Measurements from ENCODE around the gene ARID1A.
"Not testable (repeated sequence)": the region's sequence is repeated elsewhere in the genome, so short reads cannot be mapped to it uniquely, and the experiment has no call there.

Gene ARID1A

DNA sequence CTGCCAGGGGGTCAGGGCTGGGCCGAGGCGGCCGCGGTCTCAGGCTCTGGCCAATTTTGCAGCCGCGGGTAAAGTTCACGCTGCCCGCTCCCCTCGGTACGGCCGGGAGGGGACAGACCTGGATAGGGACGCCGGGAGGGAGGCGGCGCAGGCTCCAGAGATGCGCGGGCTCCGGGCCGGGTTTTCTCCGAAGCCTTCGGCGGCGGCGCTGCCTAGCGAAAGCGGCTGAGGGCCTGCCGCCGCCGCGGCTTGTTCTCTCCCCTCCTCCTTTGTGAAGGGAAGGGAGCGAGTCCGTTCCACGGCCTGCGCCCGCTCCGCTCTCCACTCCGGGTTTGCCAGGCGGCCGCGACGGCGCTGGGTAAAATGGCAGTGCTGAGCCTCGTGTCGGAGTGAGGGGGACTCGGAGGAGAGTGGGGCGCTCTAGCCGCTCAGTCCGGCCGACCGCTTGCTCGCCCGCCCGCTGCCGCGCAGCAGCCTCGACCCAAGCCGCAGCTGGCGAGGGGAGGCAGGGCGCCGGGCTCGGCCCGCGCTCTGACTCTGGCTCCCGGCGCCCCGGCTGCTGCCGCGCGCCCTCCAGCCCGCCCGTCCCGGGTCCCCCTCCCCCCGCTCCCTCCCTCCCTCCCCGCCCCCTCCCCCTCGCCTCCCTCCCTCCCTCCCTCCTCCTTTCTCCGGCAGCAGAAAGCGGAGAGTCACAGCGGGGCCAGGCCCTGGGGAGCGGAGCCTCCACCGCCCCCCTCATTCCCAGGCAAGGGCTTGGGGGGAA is at the start of gene ARID1A:
TSS of gene ARID1A (plus strand) at position 660 of the 763 bp plus-strand sequence. CDS start 389 bp downstream, outside the sequence.
- peak; percentile 92 for DNase-seq (ENCODE audit: low spot score)

DNA sequence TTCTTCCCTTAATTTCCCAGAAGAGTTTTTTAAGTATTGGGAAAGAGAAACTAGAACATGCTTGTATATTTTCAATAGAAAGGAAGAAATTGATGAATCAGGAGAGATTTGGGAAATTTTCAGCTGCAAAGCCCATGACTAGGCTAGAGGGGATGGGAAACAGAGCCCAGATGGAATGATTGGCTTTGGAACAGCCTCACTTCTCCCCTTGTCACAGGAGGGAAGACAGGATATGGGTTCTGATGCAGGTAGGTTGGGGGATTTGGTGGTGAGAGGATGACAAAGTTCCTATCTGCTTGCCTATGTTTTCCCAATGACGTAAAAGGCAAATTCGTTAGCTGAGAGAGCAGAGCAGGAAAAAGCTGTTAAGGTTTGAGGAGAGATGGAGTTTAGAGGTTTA is 31.0 kb upstream of the ARID1A start:
- DNase-seq (ENCODE audit: low spot score) = no peak

DNA sequence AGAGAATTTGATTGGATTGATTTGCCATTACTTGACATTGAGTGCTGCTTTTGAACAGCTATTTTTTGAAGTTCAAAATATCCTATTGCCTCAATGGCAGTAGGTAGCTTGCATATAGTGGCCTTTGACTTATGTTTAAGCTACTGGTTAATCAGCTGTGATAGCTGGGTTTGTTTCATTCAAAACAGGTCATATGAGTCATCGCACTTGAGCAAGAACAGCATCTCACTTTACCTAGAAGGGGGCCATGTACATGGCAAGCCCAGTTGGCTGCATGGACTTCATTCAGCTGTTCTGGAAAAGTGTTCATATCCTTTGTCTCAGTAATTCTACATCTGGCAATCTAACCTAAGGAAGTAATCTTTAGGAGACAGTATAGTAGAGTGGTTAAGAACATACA is 29.0 kb upstream of the ARID1A start:
- DNase-seq (ENCODE audit: low spot score) = no peak

GRCh38 chr1:26668106-26668786 is 27.6 kb upstream of the ARID1A start:
- not testable (repeated sequence) for DNase-seq (ENCODE audit: low spot score)

DNA sequence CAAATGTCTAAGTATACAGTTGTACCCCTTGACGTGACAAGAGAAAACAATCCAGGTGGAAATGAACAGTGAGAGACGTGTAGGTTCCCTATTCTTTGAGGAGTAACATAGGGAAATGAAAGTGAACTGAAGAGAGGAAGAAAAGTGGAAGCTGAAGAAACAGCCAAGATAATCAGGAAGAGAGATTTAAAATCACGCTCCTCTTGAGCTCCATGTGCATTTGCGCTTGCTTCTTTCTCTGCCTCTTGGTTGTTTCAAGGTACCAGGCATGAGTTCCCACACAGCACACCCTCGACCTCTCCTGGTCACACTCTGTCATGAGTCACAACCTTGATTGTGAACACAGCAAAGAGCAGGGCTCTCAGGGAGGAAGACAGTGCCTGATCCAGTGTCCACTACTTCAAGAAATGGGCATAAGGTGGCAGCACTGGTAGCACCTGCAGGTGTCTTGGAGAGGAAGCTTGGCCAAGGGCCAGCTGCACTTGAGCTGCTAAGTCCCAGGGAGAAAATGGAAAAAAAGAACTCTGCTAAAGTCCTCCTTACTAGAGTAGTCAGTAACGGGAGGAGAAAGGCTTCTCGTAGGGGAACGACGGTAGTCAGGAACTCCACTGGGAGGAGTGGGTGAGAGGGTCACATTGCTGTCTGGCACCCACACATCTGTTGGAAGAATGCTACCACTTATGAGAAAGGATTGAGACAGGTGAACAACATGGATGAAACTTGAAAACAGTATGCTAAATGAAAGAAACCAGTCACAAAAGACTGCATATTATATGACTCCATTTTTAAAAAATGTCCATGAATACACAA is 18.3 kb upstream of the ARID1A start:
- peak; percentile 92 for DNase-seq (ENCODE audit: low spot score)

DNA sequence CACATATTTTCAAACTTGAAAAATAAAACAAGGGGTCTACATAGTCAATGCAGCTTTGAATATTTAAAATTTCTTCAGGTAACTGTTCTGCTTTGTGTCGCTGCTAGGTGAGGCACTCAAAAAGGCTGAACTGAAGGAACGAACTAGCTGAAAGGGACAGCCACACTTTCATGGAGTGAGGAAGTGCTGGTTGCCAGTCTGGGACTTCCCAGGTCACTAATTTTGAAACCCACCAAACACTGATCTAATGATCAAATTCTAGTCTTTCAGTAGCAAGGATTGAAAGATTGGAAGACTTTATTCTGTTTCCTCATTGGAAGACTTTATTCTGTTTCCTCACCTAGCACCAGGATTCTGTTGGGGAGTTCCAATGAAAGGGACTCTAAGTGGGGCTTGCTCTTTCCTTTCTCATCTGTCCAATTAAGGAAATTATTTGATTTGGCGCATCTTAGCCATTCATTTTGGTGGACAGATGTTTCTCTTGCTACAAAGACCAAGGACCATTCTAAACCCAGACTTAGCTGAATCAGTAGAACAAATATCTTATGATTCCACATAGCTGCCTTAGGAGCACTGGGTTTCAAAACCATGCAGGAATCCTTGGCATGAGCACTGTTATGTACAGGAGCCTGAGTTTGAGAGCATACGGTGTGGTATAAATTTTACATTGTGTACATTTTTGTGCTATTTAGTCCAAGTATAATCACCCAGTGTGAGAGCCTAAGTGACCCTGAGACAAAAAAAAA is 10.9 kb upstream of the ARID1A start:
- DNase-seq (ENCODE audit: low spot score) = no peak

- no peak for DNase-seq (ENCODE audit: low spot score)
Observed at GRCh38 chr1:26686795-26687194, 9.0 kb upstream of the ARID1A start.

DNA sequence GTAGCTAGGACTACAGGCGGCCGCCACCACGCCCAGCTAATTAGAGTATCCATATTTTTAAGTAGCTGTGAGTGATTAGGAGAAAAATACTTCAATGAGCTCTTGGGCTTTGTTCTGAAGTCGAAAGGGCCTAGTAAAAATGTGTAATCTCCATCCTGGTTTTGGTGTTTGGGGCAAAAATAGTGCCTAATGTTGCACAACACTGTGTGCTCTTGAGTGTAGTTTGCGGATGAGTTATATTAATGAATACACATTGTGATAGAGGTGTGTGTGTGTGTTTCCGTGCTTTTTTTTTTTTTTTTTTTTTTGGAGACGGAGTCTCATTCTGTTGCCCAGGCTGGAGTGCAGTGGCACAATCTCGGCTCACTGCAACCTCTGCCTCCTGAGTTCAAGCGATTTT is 6.3 kb upstream of the ARID1A start:
- DNase-seq (ENCODE audit: low spot score) = no peak

DNA sequence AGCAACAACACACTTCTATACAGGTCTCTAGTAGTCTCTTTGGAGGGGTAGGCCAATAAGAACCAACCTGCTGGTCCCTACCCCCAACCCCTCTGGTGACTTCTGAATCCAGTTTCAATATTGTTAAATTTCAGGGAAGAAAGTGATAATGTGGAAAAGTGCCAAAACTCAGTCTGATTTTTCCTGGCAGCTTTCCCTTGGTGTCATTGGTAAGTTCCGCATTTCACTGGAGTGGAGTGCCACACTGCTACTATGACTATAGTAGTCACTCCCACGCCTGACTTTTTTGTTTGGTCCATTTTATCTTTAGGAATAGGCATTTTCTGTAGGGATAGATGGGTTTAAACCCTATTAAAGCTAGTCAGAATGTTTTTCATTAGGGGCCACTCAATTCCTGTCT is 5.7 kb upstream of the ARID1A start:
- no peak for DNase-seq (ENCODE audit: low spot score)

GRCh38 chr1:26690576-26691031 is 5.2 kb upstream of the ARID1A start:
- no peak for DNase-seq (ENCODE audit: low spot score)

DNA sequence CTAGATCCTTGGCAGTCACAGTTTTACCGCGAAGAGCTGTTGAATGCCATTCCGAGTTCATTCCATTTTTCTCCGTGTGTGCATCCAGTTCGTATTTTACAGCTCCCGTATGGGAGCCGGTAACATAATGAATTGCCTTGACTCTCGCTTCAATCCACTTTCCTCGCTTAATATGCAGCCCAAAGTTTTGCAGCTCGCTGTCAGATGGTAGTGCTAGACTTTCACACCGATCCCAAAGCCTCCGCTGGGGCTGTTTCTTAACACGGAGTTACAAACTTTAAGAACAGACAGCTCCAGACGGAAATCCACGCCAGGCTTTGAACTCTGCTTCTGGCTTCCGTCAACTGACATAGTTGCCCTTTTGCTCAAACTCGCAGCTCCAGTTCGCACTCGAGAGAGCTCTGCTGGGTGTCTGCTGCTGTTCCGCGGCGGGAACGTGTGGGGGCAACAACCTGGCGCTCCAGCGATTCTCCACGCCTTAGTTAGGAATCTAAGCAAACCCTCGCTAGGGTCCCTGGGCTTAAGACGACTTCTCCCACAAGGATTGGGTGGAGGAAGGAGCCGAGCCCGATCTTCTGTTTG is 3.5 kb upstream of the ARID1A start:
- peak; percentile 85 for DNase-seq (ENCODE audit: low spot score)

- peak; percentile 96 for DNase-seq (ENCODE audit: low spot score)
Observed at GRCh38 chr1:26692793-26693490, 2.9 kb upstream of the ARID1A start.

DNA sequence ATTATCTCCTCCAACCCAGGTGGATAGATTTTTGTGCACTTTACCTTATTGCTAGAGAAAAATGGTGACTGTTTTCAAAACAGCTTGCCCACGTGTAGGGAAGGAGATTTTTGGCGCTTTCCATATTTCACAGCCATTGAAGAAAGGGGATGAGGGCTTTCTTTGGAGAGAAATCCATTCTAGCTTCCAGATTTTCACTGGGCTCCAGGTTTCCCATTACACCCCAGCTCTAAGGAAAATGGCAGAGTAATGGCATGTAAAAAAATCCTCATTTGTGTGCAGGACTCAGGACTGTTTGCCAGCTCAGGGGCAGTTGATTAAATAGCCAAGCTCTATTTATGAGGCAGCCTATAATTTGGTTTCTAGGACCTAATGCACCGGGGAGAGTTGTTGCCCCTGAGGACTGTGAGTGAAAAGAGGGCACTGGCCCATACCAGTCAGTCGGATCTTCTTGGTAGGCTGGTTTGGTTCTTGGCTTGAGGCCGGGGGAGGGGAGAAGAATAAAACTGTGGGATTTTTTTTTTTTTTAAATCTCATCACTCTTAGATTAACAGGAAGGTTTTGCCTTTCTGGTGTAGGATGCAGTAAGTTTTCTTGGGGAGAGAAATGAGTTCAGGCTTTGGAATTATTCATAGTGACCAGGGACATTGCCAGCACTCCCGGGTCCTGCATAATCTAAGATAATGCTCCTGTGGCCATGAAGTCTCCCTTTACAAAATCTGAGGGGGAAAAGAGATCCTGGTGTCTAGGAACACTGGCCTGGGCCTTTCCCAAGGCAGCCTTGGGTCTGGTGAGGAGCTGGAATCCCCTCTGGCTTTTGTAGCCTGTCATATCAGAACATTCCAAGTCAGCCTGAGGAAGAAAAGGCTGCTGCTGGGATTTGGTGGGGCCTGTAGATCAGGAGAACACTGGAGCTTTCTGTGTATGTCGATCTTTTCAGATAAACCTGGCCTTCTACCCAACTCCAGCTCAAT is 1.9 kb upstream of the ARID1A start:
- DNase-seq (ENCODE audit: low spot score) = no peak

- no peak for DNase-seq (ENCODE audit: low spot score)
Observed at GRCh38 chr1:26694638-26695355, 1.0 kb upstream of the ARID1A start.

DNA sequence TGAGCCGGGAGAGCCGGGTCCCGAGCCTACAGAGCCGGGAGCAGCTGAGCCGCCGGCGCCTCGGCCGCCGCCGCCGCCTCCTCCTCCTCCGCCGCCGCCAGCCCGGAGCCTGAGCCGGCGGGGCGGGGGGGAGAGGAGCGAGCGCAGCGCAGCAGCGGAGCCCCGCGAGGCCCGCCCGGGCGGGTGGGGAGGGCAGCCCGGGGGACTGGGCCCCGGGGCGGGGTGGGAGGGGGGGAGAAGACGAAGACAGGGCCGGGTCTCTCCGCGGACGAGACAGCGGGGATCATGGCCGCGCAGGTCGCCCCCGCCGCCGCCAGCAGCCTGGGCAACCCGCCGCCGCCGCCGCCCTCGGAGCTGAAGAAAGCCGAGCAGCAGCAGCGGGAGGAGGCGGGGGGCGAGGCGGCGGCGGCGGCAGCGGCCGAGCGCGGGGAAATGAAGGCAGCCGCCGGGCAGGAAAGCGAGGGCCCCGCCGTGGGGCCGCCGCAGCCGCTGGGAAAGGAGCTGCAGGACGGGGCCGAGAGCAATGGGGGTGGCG is 371 bp downstream of the ARID1A start:
- no peak for DNase-seq (ENCODE audit: low spot score)

GRCh38 chr1:26696654-26697430 is 1.0 kb downstream of the ARID1A start:
- no peak for DNase-seq (ENCODE audit: low spot score)

- DNase-seq (ENCODE audit: low spot score) = no peak
Observed at GRCh38 chr1:26697431-26697977, 1.7 kb downstream of the ARID1A start.
